Astrocyte (in vitro differentiated cells and primary cell): ENCODE measurements around the gene PTPN9. TPM values are rescaled to one million over a fixed set of nuclear protein-coding genes. Genes with fewer than 3 reads are reported as not detected.

Source experiments
- DNase-seq: peaks from one replicate; pipeline ENCODE4 v3.0.0-alpha.2; 2010; ENCODE audit warnings: low read depth
- FAIRE-seq: peaks from 2 replicates; lab custom pipeline; 2011; peaks lifted over from hg19 to GRCh38; lab: Jason Lieb, UNC
- H2AFZ ChIP-seq: 2 replicates; pipeline ENCODE4 v1.6.0; 2012; ENCODE audit warnings: low read depth, low read length, inconsistent platforms
- H3K27ac ChIP-seq: 2 replicates; pipeline ENCODE4 v1.5.1; 2011; ENCODE audit warnings: low read depth, low read length, inconsistent platforms
- H3K27me3 ChIP-seq: 2 replicates; pipeline ENCODE4 v1.6.0; 2011; ENCODE audit warnings: low read length, inconsistent platforms; ENCODE audit not compliant: insufficient read depth
- H3K36me3 ChIP-seq: 2 replicates; pipeline ENCODE4 v1.5.1; 2011; ENCODE audit warnings: low read length, inconsistent platforms; ENCODE audit not compliant: insufficient read depth
- H3K4me1 ChIP-seq: 2 replicates; pipeline ENCODE4 v1.5.1; 2011; ENCODE audit warnings: low read length, inconsistent platforms; ENCODE audit not compliant: insufficient read depth
- H3K4me2 ChIP-seq: 2 replicates; pipeline ENCODE4 v1.6.0; 2012; ENCODE audit warnings: low read length, inconsistent platforms
- H3K4me3 ChIP-seq: 2 replicates; pipeline ENCODE4 v1.5.1; 2011; ENCODE audit warnings: low read depth, mild to moderate bottlenecking, low read length, inconsistent platforms; ENCODE audit not compliant: insufficient read depth
- H3K79me2 ChIP-seq: 2 replicates; pipeline ENCODE4 v1.6.0; 2012; ENCODE audit warnings: mild to moderate bottlenecking, low read length, inconsistent platforms; ENCODE audit not compliant: insufficient read depth
- H3K9ac ChIP-seq: 2 replicates; pipeline ENCODE4 v1.6.0; 2012; ENCODE audit warnings: mild to moderate bottlenecking, low read length, inconsistent platforms
- H3K9me3 ChIP-seq: 2 replicates; pipeline ENCODE4 v1.5.1; 2012; ENCODE audit warnings: low read depth, mild to moderate bottlenecking, low read length, inconsistent platforms; ENCODE audit not compliant: insufficient read depth
- H4K20me1 ChIP-seq: 2 replicates; pipeline ENCODE4 v1.6.0; 2012; ENCODE audit warnings: low read length, inconsistent platforms; ENCODE audit not compliant: insufficient read depth
- H3K27ac Mint-ChIP-seq: one replicate; pipeline ENCODE4 v1.8.0; 2021; ENCODE audit warnings: mild to moderate bottlenecking, mixed read lengths; ENCODE audit not compliant: unreplicated experiment
- H3K27me3 Mint-ChIP-seq: one replicate; pipeline ENCODE4 v1.8.0; 2021; ENCODE audit warnings: low read depth, mixed read lengths; ENCODE audit not compliant: unreplicated experiment
- H3K36me3 Mint-ChIP-seq: one replicate; pipeline ENCODE4 v1.8.0; 2021; ENCODE audit warnings: low read depth, mixed read lengths; ENCODE audit not compliant: unreplicated experiment
- H3K4me1 Mint-ChIP-seq: one replicate; pipeline ENCODE4 v1.8.0; 2021; ENCODE audit warnings: low read depth, mixed read lengths; ENCODE audit not compliant: unreplicated experiment
- H3K4me3 Mint-ChIP-seq: one replicate; pipeline ENCODE4 v1.8.0; 2021; ENCODE audit warnings: mild to moderate bottlenecking, moderate library complexity, mixed read lengths; ENCODE audit not compliant: unreplicated experiment
- H3K9me3 Mint-ChIP-seq: one replicate; pipeline ENCODE4 v1.8.0; 2021; ENCODE audit warnings: mild to moderate bottlenecking, mixed read lengths; ENCODE audit not compliant: unreplicated experiment
- EZH2 ChIP-seq: IDR thresholded peaks from 2 replicates; pipeline ENCODE4 v1.6.1; 2012; ENCODE audit warnings: mild to moderate bottlenecking, low read length, inconsistent platforms; ENCODE audit not compliant: insufficient read depth
- total RNA-seq: library from RNA; stranded (reverse); gene quantifications from 2 replicates; pipeline ENCODE4 v1.2.1, GENCODE V29; 2021
- TF ChIP-seq, protein P1 (sequence below): IDR thresholded peaks from 2 replicates; pipeline ENCODE4 v1.5.1; 2011; ENCODE audit warnings: low read depth, mild to moderate bottlenecking, inconsistent platforms, low read length, moderate library complexity; ENCODE audit not compliant: insufficient read depth

PTPN9 gene
- total RNA-seq, 1 donor from 2014 or later = 34.7 TPM

DNA sequence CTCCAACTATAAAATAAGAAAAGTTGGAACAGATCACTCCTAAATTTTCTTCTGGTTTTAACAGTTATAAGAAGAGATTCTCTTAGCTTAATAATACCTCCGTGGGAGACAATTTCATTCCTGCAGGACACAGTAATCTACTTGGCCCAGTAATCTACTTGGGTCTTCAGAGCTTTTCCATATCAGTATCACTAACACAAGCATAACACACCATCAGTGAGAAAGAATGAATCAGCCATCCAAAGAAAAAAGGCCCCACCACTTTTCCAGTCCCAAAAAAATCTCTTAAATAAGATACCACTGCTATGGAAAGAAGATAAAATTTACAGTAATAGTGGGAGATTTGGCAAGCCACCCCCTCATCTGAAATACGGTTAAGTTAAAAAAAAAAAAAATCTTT, 147.8 kb downstream of the PTPN9 start:
- TF ChIP-seq, protein P1, sequence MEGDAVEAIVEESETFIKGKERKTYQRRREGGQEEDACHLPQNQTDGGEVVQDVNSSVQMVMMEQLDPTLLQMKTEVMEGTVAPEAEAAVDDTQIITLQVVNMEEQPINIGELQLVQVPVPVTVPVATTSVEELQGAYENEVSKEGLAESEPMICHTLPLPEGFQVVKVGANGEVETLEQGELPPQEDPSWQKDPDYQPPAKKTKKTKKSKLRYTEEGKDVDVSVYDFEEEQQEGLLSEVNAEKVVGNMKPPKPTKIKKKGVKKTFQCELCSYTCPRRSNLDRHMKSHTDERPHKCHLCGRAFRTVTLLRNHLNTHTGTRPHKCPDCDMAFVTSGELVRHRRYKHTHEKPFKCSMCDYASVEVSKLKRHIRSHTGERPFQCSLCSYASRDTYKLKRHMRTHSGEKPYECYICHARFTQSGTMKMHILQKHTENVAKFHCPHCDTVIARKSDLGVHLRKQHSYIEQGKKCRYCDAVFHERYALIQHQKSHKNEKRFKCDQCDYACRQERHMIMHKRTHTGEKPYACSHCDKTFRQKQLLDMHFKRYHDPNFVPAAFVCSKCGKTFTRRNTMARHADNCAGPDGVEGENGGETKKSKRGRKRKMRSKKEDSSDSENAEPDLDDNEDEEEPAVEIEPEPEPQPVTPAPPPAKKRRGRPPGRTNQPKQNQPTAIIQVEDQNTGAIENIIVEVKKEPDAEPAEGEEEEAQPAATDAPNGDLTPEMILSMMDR = no peak
- TF ChIP-seq EZH2 = no peak
- Histone ChIP-seq H3K9me3 (no peaks in the 10 kb centered on the region), H3K4me1 (peaks cover 6% of the 10 kb centered on the region), H3K9ac (no peak overlapping the region), H3K27me3 (no peaks in the 10 kb centered on the region), H3K36me3 (peaks cover 11% of the 10 kb centered on the region), H3K4me2 (peak overlapping the region; percentile 16), H2AFZ (no peak overlapping the region), H3K4me3 (no peak overlapping the region), H4K20me1 (peaks cover 47% of the 10 kb centered on the region), H3K27ac (no peak overlapping the region), H3K79me2 (peaks cover 65% of the 10 kb centered on the region)
- Mint-ChIP-seq H3K4me3 (peak overlapping the region; percentile 37), H3K4me1 (peaks cover 8% of the 10 kb centered on the region), H3K9me3 (no peaks in the 10 kb centered on the region), H3K27me3 (no peaks in the 10 kb centered on the region), H3K27ac (peak overlapping the region; percentile 26), H3K36me3 (peaks cover 8% of the 10 kb centered on the region)
- no peak for FAIRE-seq
- DNase-seq = peak; percentile 61

DNA sequence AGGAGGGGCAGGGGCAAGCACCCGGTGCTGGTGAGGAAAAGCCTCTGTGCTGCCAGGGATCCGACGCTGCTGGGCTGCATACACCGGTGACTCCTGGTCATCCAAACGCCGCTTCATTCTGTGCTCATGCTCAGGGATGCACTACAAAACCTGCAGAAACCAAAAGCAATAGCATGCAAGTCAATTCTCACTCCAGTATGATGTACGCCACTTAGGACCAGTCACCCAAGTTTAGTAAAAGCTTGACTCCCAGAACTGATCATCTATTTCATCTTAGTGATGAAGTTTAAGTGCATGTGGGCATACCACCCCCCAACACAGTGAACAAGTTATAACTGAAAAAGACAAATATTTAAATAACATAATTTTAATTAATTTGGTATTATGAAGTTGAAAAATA, 148.9 kb downstream of the PTPN9 start:
- peaks cover 43% of the 10 kb centered on the region for H4K20me1 ChIP-seq
- H3K36me3 Mint-ChIP-seq = peaks cover 8% of the 10 kb centered on the region
- no peak overlapping the region for H3K4me3 Mint-ChIP-seq
- no peaks in the 10 kb centered on the region for H3K27me3 ChIP-seq
- H3K9me3 Mint-ChIP-seq = no peaks in the 10 kb centered on the region
- peaks cover 64% of the 10 kb centered on the region for H3K79me2 ChIP-seq
- FAIRE-seq (no peak), DNase-seq (no peak)
- TF ChIP-seq, protein P1 = no peak
- no peak for TF ChIP-seq EZH2
- H3K27me3 Mint-ChIP-seq = no peaks in the 10 kb centered on the region
- H3K36me3 ChIP-seq = peaks cover 11% of the 10 kb centered on the region
- peaks cover 8% of the 10 kb centered on the region for H3K4me1 Mint-ChIP-seq
- H3K4me1 ChIP-seq = peaks cover 6% of the 10 kb centered on the region
- no peak overlapping the region for H3K4me2 ChIP-seq
- H3K9ac ChIP-seq = no peak overlapping the region
- H3K4me3 ChIP-seq = no peak overlapping the region
- H2AFZ ChIP-seq = no peak overlapping the region
- H3K9me3 ChIP-seq = no peaks in the 10 kb centered on the region
- no peak overlapping the region for H3K27ac Mint-ChIP-seq
- no peak overlapping the region for H3K27ac ChIP-seq

DNA sequence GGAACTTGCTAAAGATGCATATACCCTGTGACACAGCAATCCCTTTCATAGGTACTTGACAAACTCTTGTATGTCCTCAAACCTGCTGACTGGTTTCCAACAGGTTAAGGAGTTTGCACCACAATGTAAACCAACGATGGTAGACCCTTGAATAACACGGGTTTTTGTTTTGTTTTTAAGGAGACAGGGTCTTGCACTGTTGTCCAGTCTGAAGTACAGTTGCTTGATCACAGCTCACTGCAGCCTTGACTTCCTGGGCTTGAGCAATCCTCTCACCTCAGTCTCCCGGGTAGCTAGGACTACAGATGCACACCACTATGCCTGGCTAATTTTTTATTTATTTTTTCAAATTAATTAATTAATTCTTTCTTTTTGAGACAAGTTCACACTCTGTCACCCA, 151.0 kb downstream of the PTPN9 start:
- Mint-ChIP-seq H3K27ac (no peak overlapping the region), H3K36me3 (peaks cover 8% of the 10 kb centered on the region), H3K27me3 (no peaks in the 10 kb centered on the region), H3K4me1 (peaks cover 8% of the 10 kb centered on the region), H3K4me3 (no peak overlapping the region), H3K9me3 (no peaks in the 10 kb centered on the region)
- Histone ChIP-seq H3K4me1 (peaks cover 6% of the 10 kb centered on the region), H3K36me3 (peaks cover 13% of the 10 kb centered on the region), H3K79me2 (peaks cover 51% of the 10 kb centered on the region), H3K4me2 (no peak overlapping the region), H3K9me3 (no peaks in the 10 kb centered on the region), H3K4me3 (no peak overlapping the region), H3K9ac (no peak overlapping the region), H3K27me3 (no peaks in the 10 kb centered on the region), H2AFZ (no peak overlapping the region), H3K27ac (no peak overlapping the region), H4K20me1 (peaks cover 37% of the 10 kb centered on the region)
- DNase-seq (no peak), FAIRE-seq (no peak)
- TF ChIP-seq, protein P1 = no peak
- no peak for TF ChIP-seq EZH2
